ENCODE measurements around the gene PEG3.

Gene PEG3

GRCh38 chr19:56808717-56809392 is 31.7 kb downstream of the PEG3 start:
- no peak for DNase-seq (ENCODE audit: low read depth)

- DNase-seq (ENCODE audit: low read depth): no peak
These were observed 33.9 kb downstream of the PEG3 start for GRCh38 chr19:56806639-56807038.

Measured in stimulated activated CD8-positive, alpha-beta memory T cell treated with anti-CD3 and anti-CD28 coated beads, Interleukin-15, amount 100 ng/mL, for 1 hour (primary cell).